Progenitor cell of endocrine pancreas (in vitro differentiated cells): ENCODE measurements around the gene PAFAH1B1. TPM values are rescaled to one million over a fixed set of nuclear protein-coding genes. Genes with fewer than 3 reads are reported as not detected.

Source experiments
- DNase-seq: peaks from one replicate; pipeline ENCODE4 v3.0.0; 2021; ENCODE audit warnings: low spot score; ENCODE audit not compliant: unreplicated experiment
- H3K27ac Mint-ChIP-seq: 2 replicates; pipeline ENCODE4 v1.8.0; 2021; ENCODE audit warnings: mild to moderate bottlenecking, moderate library complexity, mixed read lengths
- H3K27me3 Mint-ChIP-seq: 2 replicates; pipeline ENCODE4 v1.8.0; 2021; ENCODE audit warnings: mixed read lengths
- H3K36me3 Mint-ChIP-seq: 2 replicates; pipeline ENCODE4 v1.8.0; 2022; ENCODE audit warnings: mixed read lengths; ENCODE audit not compliant: insufficient read depth
- H3K4me1 Mint-ChIP-seq: 2 replicates; pipeline ENCODE4 v1.8.0; 2021; ENCODE audit warnings: low read depth, mixed read lengths
- H3K4me3 Mint-ChIP-seq: 2 replicates; pipeline ENCODE4 v1.8.0; 2021; ENCODE audit warnings: low read depth, mild to moderate bottlenecking, moderate library complexity, mixed read lengths
- H3K9me3 Mint-ChIP-seq: 2 replicates; pipeline ENCODE4 v1.8.0; 2021; ENCODE audit warnings: low read depth, mixed read lengths
- CTCF ChIP-seq: fragments of 200-600 bp; sonication (generic); IDR thresholded peaks from one replicate; pipeline ENCODE4 v1.5.0; 2021; ENCODE audit warnings: antibody characterized with exemption, mild to moderate bottlenecking; ENCODE audit not compliant: unreplicated experiment
- microRNA-seq: library from miRNA; unstranded; fragments of <30 nt; microRNA quantifications from one replicate; pipeline ENCODE4 v1.1.0, GENCODE V29; 2020; ENCODE audit warnings: borderline number of aligned reads; ENCODE audit not compliant: unreplicated experiment
- total RNA-seq: library from RNA; stranded (reverse); gene quantifications from 2 replicates; pipeline ENCODE4 v1.2.1, GENCODE V29; 2021

Gene PAFAH1B1
- total RNA-seq, 1 donor from 2014 or later: 140 TPM

DNA sequence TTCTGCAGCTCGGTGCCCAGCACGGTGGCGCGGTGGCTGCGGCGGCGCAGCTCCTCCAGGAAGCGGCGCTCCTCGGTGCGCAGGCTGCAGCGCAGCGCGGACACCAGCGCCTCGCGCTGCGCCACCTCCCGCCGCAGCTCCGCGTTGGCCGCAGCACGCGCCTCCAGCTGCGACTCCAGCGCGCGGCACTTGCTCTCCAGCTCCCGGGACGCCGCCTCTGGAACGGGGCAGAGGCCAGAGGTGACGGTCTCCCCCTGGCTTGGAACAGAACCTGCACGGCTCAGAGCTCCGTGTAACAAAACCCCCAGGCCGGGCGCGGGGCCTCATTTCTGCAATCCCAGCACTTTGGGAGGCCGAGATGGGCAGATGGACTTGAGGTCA lies 131.3 kb downstream of the PAFAH1B1 start:
- Mint-ChIP-seq H3K4me1 (no peaks in the 10 kb centered on the region), H3K9me3 (no peaks in the 10 kb centered on the region), H3K27me3 (peaks cover 40% of the 10 kb centered on the region), H3K4me3 (peak overlapping the region; percentile 11), H3K27ac (no peak overlapping the region), H3K36me3 (no peaks in the 10 kb centered on the region)
- TF ChIP-seq CTCF: peak; percentile 35
- DNase-seq: no peak

DNA sequence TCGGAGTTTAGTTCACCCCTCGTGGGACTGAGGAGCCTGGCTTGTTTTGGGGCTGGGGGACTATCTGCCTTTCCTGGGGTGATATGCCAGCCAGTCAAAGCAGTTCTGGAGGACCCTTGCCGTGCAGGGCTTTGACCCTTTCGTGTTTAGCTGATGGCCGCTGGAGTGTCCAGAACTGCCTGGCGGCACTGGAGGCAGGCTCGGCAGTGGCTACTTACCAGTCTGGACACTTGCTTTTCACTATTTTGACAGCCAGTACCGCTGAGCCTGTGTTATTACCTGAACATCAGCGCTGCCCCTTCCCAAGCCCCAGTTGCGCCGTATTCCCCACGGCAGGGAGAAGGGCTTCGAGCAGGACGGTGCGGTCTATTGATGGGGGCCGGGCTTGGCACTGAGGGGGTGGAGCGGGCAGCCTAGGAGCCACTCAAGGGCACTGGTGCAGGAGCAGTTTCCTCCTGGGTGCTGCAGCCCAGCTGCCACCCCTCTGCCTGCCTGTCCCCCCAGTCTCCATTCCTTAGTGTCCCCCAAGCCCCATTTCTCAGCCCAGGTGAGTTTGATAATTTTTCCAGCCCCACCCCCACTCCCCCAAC lies 137.4 kb downstream of the PAFAH1B1 start:
- H3K4me3 Mint-ChIP-seq: no peak overlapping the region
- no peaks in the 10 kb centered on the region for H3K9me3 Mint-ChIP-seq
- no peaks in the 10 kb centered on the region for H3K36me3 Mint-ChIP-seq
- TF ChIP-seq CTCF: no peak
- H3K27me3 Mint-ChIP-seq: peaks cover 16% of the 10 kb centered on the region
- H3K27ac Mint-ChIP-seq: no peak overlapping the region
- no peak for DNase-seq
- no peaks in the 10 kb centered on the region for H3K4me1 Mint-ChIP-seq

DNA sequence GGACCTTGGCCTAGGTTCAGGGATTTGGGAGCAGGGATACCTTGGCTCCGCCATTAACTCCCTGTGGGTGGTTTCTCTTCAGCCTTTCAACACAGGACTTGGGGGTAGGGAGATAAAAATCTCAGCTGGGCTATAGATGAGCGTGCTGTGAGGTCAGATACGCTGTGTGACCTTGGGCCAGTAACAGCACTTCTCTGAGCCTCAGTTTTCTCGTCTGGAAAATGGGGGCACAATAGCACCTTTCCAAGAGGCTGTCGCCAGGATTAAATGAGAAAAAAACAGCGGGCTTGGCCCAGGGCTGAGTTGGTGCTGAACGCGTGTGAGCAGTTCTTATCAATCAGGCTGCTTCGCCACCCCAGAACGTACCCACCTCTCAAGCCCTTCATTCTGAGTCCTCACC lies 138.4 kb downstream of the PAFAH1B1 start:
- DNase-seq: no peak
- no peak for TF ChIP-seq CTCF
- no peaks in the 10 kb centered on the region for H3K36me3 Mint-ChIP-seq
- H3K27ac Mint-ChIP-seq: no peak overlapping the region
- peaks cover 15% of the 10 kb centered on the region for H3K27me3 Mint-ChIP-seq
- H3K4me1 Mint-ChIP-seq: no peaks in the 10 kb centered on the region
- no peaks in the 10 kb centered on the region for H3K9me3 Mint-ChIP-seq
- H3K4me3 Mint-ChIP-seq: no peak overlapping the region

- no peak for TF ChIP-seq CTCF
- Mint-ChIP-seq H3K9me3 (no peaks in the 10 kb centered on the region), H3K36me3 (no peaks in the 10 kb centered on the region), H3K27ac (no peak overlapping the region), H3K4me1 (no peaks in the 10 kb centered on the region), H3K4me3 (no peak overlapping the region), H3K27me3 (peaks cover 7% of the 10 kb centered on the region)
- DNase-seq: no peak
Observed at GRCh38 chr17:2734939-2735338, 141.5 kb downstream of the PAFAH1B1 start.

Small RNAs within 50 kb of the gene (microRNA-seq; reads per million reads assigned to microRNA genes)
- gene MIR6776: not detected

Other genes with a start within 250 kb of the PAFAH1B1 start
- 32.1 and 35.5 TPM in 2 replicates for gene MNT, start 192.6 kb upstream of the PAFAH1B1 start, total RNA-seq
- gene METTL16, start 81.8 kb upstream of the PAFAH1B1 start, total RNA-seq: 43.8 and 44.4 TPM in 2 replicates
- gene CLUH, start 118.1 kb downstream of the PAFAH1B1 start, total RNA-seq: 40.2 and 46.9 TPM in 2 replicates
- gene CCDC92B, start 156.0 kb downstream of the PAFAH1B1 start, total RNA-seq: 0.87 and 1.3 TPM in 2 replicates
- 105 and 116 TPM in 2 replicates for gene RAP1GAP2, start 202.8 kb downstream of the PAFAH1B1 start, total RNA-seq